CD4-positive, alpha-beta T cell treated with Interleukin-21 for 1 hour (primary cell): ENCODE results near the gene HDAC4.

Experiments used
- DNase-seq: peaks from one replicate; pipeline ENCODE4 v3.0.0-alpha.2; 2020

HDAC4 gene

GRCh38 chr2:239093952-239094351 is 306.9 kb downstream of the HDAC4 start:
- DNase-seq: no peak

GRCh38 chr2:239093542-239093941 is 307.3 kb downstream of the HDAC4 start:
- DNase-seq: no peak

GRCh38 chr2:239092571-239093294 is 308.1 kb downstream of the HDAC4 start:
- no peak for DNase-seq

- no peak for DNase-seq
Measured at GRCh38 chr2:239089884-239090283, 310.9 kb downstream of the HDAC4 start.

GRCh38 chr2:239087046-239087710 is 313.6 kb downstream of the HDAC4 start:
- no peak for DNase-seq

GRCh38 chr2:239086325-239087020 is 314.3 kb downstream of the HDAC4 start:
- no peak for DNase-seq

- no peak for DNase-seq
Measured at GRCh38 chr2:239085201-239085992, 315.4 kb downstream of the HDAC4 start.

- no peak for DNase-seq
Measured at GRCh38 chr2:239084007-239084406, 316.8 kb downstream of the HDAC4 start.

- no peak for DNase-seq
Measured at GRCh38 chr2:239082425-239082824, 318.4 kb downstream of the HDAC4 start.

- DNase-seq: no peak
Measured at GRCh38 chr2:239081622-239082021, 319.2 kb downstream of the HDAC4 start.

- DNase-seq: no peak
Measured at GRCh38 chr2:239081046-239081445, 319.8 kb downstream of the HDAC4 start.

- no peak for DNase-seq
Measured at GRCh38 chr2:239079671-239080294, 321.0 kb downstream of the HDAC4 start.

- no peak for DNase-seq
Measured at GRCh38 chr2:239078128-239078924, 322.5 kb downstream of the HDAC4 start.

- DNase-seq: no peak
Measured at GRCh38 chr2:239077260-239077659, 323.6 kb downstream of the HDAC4 start.

GRCh38 chr2:239075918-239076758 is 324.7 kb downstream of the HDAC4 start:
- no peak for DNase-seq

- no peak for DNase-seq
Measured at GRCh38 chr2:239073745-239074530, 326.9 kb downstream of the HDAC4 start.

- DNase-seq: no peak
Measured at GRCh38 chr2:239073270-239073669, 327.6 kb downstream of the HDAC4 start.

GRCh38 chr2:239072786-239073185 is 328.0 kb downstream of the HDAC4 start:
- DNase-seq: no peak

GRCh38 chr2:239070466-239070865 is 330.4 kb downstream of the HDAC4 start:
- no peak for DNase-seq
